Lung (tissue), 12 donors: ENCODE data around the gene PRSS21. TPM values are rescaled to one million over a fixed set of nuclear protein-coding genes. Genes with fewer than 3 reads are reported as not detected.

Experiments used
- ATAC-seq: fragments of 200-7000 bp; cut with Tn5 transposase; one replicate; pipeline ENCODE4 v1.9.1; 2020; ENCODE audit warnings: moderate number of reproducible peaks; ENCODE audit not compliant: insufficient read depth, low FRiP score
- DNase-seq, 3 donors: peaks; one replicate each; pipeline ENCODE4 v3.0.0-alpha.2; 2013 to 2017
- H3K27ac ChIP-seq, 2 donors: one replicate each; pipeline ENCODE4 v1.5.1; 2013; ENCODE audit warnings: mild to moderate bottlenecking in 2 of 2, moderate library complexity in 2 of 2, control low read depth in 1 of 2, inconsistent platforms in 1 of 2, low read depth in 1 of 2, low read length in 1 of 2
- H3K27me3 ChIP-seq, 3 donors: one replicate each; pipeline ENCODE4 v1.5.1; 2013; ENCODE audit warnings: low read length in 2 of 3; ENCODE audit not compliant: control insufficient read depth in 3 of 3, insufficient read depth in 3 of 3
- H3K36me3 ChIP-seq, 4 donors: one replicate each; pipeline ENCODE4 v1.5.1; 2013; ENCODE audit warnings: low read length in 4 of 4, mild to moderate bottlenecking in 1 of 4, moderate library complexity in 1 of 4; ENCODE audit not compliant: control insufficient read depth in 4 of 4, insufficient read depth in 4 of 4
- H3K4me1 ChIP-seq, 5 donors: one replicate each; pipeline ENCODE4 v1.5.1; 2013; ENCODE audit warnings: low read length in 5 of 5, mild to moderate bottlenecking in 2 of 5, moderate library complexity in 1 of 5; ENCODE audit not compliant: control insufficient read depth in 5 of 5, insufficient read depth in 5 of 5
- H3K4me3 ChIP-seq: one replicate; pipeline ENCODE4 v1.5.1; 2013; ENCODE audit warnings: mild to moderate bottlenecking, control low read depth, moderate library complexity
- H3K9ac ChIP-seq, 2 donors: one replicate each; pipeline ENCODE4 v1.5.1; 2013; ENCODE audit warnings: low read length in 2 of 2, control low read depth in 1 of 2; ENCODE audit not compliant: insufficient read depth in 1 of 2
- H3K9me3 ChIP-seq, 4 donors: one replicate each; pipeline ENCODE4 v1.5.1; 2013; ENCODE audit warnings: low read length in 3 of 4, mild to moderate bottlenecking in 1 of 4, moderate library complexity in 1 of 4; ENCODE audit not compliant: control insufficient read depth in 4 of 4, insufficient read depth in 3 of 4
- CTCF ChIP-seq: IDR thresholded peaks from 2 replicates; pipeline ENCODE4 v1.5.1; 2012; ENCODE audit warnings: mild to moderate bottlenecking; ENCODE audit errors: control extremely low read depth, extremely low read depth
- WGBS, 2 donors: extraction: QIAGEN DNeasy Blood & Tissue Kit; methylation state at CpG; one replicate each; pipeline ENCODE4 v1.1.7; 2013; 5-methylcytosine and 5-hydroxymethylcytosine counted together
- polyA plus RNA-seq, 2 donors: library from polyadenylated mRNA; stranded (reverse); fragments of 200-250 nt; gene quantifications; one replicate each; pipeline ENCODE4 v1.2.1, GENCODE V29; 2013
- total RNA-seq, 2 donors: library from RNA; depleted of rRNA in 1 of 2; stranded (reverse); fragments of >200 nt in 1 of 2; gene quantifications; one replicate each; pipeline ENCODE4 v1.2.1, GENCODE V29; 2014 to 2021
- donor health status: control.
- donor health status: control.
- donor health status: Bipolar disorder and iron deficiency.
- donor health status: healthy.
- donor health status: DM: yes; HTN: yes; CAD: no.

Gene PRSS21
- total and polyA plus RNA-seq, 4 donors, result 0.77 to 7.9 (median 4.2) TPM; not detected in 1

- 50 to 52% methylated on average over 14 to 15 of the region's 15 CpGs for WGBS, 2 donors
- H3K9me3 ChIP-seq, result no peaks in the 10 kb centered on the region
- no peak overlapping the region for H3K9ac ChIP-seq
- H3K4me3 ChIP-seq, result no peak overlapping the region
- peaks cover 0 to 8% (median 0%) of the 10 kb centered on the region in 5 donors for H3K4me1 ChIP-seq
- no peak for DNase-seq
- no peak for TF ChIP-seq CTCF
- no peak for ATAC-seq
- no peaks in the 10 kb centered on the region for H3K36me3 ChIP-seq
- peaks cover 0 to 42% (median 22%) of the 10 kb centered on the region in 3 donors for H3K27me3 ChIP-seq
- no peak overlapping the region for H3K27ac ChIP-seq
These were observed 30.8 kb upstream of the PRSS21 start for GRCh38 chr16:2786061-2786825.

DNA sequence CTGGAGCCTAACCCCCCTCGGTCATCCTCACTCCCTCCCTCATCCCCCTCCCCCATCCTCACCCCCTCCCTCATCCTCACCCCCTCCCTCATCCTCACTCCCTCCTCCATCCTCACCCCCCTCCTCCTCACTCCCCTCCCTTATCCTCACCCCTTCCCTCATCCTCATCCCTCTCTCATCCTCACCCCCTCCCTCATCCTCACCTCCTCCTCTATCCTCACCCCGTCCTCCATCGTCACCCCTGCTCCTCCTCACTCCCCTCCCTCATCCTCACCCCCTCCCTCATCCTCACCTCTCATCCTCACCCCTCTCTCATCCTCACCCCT, 30.2 kb upstream of the PRSS21 start:
- Histone ChIP-seq H3K4me1 (peaks cover 0 to 8% (median 0%) of the 10 kb centered on the region in 5 donors), H3K27me3 (peaks cover 0 to 42% (median 22%) of the 10 kb centered on the region in 3 donors), H3K4me3 (no peak overlapping the region), H3K9ac (no peak overlapping the region), H3K27ac (no peak overlapping the region), H3K36me3 (no peaks in the 10 kb centered on the region), H3K9me3 (no peaks in the 10 kb centered on the region)
- DNase-seq, result no peak
- TF ChIP-seq CTCF, result no peak
- WGBS, 2 donors, result 45 to 55% methylated on average over 3 of the region's 3 CpGs
- ATAC-seq, result no peak

- no peaks in the 10 kb centered on the region for H3K36me3 ChIP-seq
- no peaks in the 10 kb centered on the region for H3K9me3 ChIP-seq
- WGBS, 2 donors, result 23 to 26% methylated on average over 10 of the region's 10 CpGs
- TF ChIP-seq CTCF, result no peak
- ATAC-seq (no peak), DNase-seq (peak in 2 of 3 donors; percentile 25 to 49)
- H3K27me3 ChIP-seq, result peaks cover 0 to 39% (median 19%) of the 10 kb centered on the region in 3 donors
- H3K27ac ChIP-seq, result no peak within 1 kb of the TSS
- H3K9ac ChIP-seq, result no peak within 1 kb of the TSS
- no peak within 1 kb of the TSS for H3K4me3 ChIP-seq
- peaks cover 0 to 8% (median 0%) of the 10 kb centered on the region in 5 donors for H3K4me1 ChIP-seq
These were observed 29.6 kb upstream of the PRSS21 start, which contains the start of gene PRSS33 for GRCh38 chr16:2787406-2787805. Gene PRSS33, minus strand, starts transcription at chr16:2787560. Its CDS starts 1,013 bp downstream, at chr16:2786547.
